Uterus (tissue), 2 donors: ENCODE measurements around the gene CD9.

ENCODE experiments used
- CTCF ChIP-seq, 4 experiments: fragments of 200-600 bp in 2 of 4; fragments of 450-650 bp in 2 of 4; sonication (generic) in 2 of 4; IDR thresholded peaks; one replicate each; pipeline ENCODE4 v1.5.1; 2016 to 2019; ENCODE audit warnings: antibody characterized with exemption in 4 of 4, mild to moderate bottlenecking in 2 of 4, moderate library complexity in 1 of 4
- POLR2A ChIP-seq, 2 donors: fragments of 450-650 bp; IDR thresholded peaks; one replicate each; pipeline ENCODE4 v1.6.1; 2016; ENCODE audit warnings: antibody characterized with exemption in 2 of 2, mild to moderate bottlenecking in 1 of 2, moderate library complexity in 1 of 2

DNA sequence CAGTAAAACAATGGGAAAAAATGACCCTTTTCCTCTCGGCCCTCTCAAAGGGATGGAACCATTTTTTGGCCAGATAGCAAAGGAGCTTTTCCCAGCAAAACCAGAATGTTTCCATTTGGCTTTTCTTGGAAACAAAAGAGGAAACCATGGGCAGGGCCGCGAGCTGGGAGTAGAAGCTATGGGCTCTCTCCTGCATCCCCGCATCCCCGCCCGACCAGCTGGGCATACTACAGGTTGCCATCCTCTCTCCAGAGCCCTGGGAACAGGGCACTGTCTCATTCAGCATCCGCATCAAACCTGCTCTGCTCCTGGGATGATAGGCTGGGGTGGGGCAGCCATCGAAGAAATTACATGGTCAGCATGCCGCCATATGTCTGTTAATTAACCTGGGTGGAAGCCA, 20.9 kb downstream of the CD9 start:
- TF ChIP-seq POLR2A (IDR thresholded peaks at IDR 0.05) (no peak), CTCF (IDR thresholded peaks at IDR 0.05) (no peak)
